ENCODE results near the gene KIAA1614. TPM values are rescaled to one million over a fixed set of nuclear protein-coding genes. Genes with fewer than 3 reads are reported as not detected.

KIAA1614 gene
- total RNA-seq, 3 donors from 2014 or later, result 0.10 to 0.16 (median 0.11) TPM

DNA sequence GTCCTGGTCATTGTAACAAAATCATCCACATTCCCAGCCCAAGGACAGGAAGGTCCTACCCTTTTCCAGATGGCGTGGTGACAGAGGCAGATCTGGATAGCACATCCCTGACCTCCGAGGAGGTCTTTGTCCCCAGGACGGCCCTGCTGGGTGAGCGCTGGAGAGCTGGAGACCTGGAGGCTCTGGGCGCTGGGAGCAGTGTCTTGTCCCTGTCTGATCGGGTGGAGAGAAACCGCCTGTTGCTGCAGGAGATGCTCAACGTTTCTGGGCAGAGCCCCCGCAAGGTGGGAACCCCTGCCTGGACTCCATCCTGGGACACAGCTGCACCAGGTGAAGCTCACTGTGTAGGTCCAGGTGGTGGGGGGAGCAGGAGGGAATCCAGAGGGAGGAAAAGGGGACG lies 4.1 kb downstream of the KIAA1614 start:
- peaks cover 6% of the 10 kb centered on the region for H3K4me1 Mint-ChIP-seq (ENCODE audit: low read depth)
- H3K36me3 Mint-ChIP-seq (ENCODE audit: insufficient read depth), result no peaks in the 10 kb centered on the region
- no peaks in the 10 kb centered on the region for H3K9me3 Mint-ChIP-seq
- H3K27me3 Mint-ChIP-seq (ENCODE audit: low read depth), result peaks cover 24% of the 10 kb centered on the region
- no peak for DNase-seq
- no peak overlapping the region for H3K4me3 Mint-ChIP-seq
- no peak for ATAC-seq

DNA sequence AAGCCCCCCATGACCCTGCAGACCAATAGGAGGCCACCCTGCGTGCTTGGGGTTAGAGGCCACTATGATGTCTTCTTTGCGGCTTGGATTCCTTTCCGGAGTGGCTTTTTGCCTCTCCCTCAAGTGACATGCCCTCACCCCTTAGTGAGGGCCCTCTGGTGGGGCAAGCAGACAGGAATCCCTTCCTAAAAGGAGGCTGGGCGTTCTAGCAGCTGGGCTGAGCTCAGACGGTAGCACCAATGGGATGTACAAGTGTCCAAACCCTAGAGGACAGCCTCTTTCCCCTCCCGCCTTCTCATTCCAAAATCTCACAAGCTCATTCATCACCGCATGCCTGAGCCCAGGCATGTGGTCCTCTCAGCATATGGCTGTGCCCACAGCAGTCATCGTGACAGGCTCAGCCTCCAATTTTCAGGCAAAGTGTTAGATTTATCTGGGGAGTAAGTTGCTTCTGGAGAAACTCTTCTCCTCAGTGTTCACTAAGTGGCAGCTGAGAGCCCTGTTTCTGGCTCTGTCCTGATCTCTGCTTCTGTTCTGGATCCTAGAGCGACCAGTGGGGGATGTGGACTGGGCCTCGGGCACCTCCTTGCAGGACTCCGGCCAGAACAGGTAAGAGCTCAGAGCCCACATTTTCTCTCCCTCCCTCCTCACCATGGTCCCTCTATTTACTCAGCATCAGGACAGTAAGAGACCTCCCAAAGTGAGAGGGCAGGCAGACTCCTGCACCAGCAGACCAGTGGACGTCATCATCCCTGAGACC lies 4.8 kb downstream of the KIAA1614 start:
- ATAC-seq, result no peak
- H3K4me1 Mint-ChIP-seq (ENCODE audit: low read depth), result peaks cover 6% of the 10 kb centered on the region

DNA sequence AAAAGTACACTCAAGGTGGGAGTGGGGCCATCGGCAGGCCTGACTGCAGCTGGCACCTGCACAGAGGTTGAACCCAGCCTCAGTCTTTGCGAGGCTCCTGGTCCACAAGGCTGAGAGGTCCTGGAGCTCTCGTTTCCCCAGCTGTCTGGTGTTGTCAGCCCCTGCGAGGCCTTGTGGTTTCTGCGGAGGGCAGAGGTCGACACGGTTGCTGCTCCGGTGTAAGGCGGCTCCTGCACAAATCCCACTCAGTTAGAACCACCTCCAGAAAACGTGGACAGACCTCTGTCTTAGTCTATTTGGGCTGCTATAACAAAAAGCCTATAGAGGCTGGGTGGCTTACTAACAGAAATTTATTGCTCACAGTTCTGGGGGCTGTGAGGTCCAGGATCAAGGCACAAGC lies 5.8 kb downstream of the KIAA1614 start:
- H3K4me1 Mint-ChIP-seq (ENCODE audit: low read depth), result peaks cover 4% of the 10 kb centered on the region
- H3K36me3 Mint-ChIP-seq (ENCODE audit: insufficient read depth), result no peaks in the 10 kb centered on the region
- H3K9me3 Mint-ChIP-seq, result no peaks in the 10 kb centered on the region
- no peak for ATAC-seq
- no peak overlapping the region for H3K4me3 Mint-ChIP-seq
- peaks cover 16% of the 10 kb centered on the region for H3K27me3 Mint-ChIP-seq (ENCODE audit: low read depth)
- no peak for DNase-seq

More for the DNA sequence above, 4.8 kb downstream of the KIAA1614 start:
- Mint-ChIP-seq H3K9me3 (no peaks in the 10 kb centered on the region), H3K4me3 (no peak overlapping the region), H3K36me3 (ENCODE audit: insufficient read depth) (no peaks in the 10 kb centered on the region), H3K27me3 (ENCODE audit: low read depth) (peaks cover 18% of the 10 kb centered on the region)
- DNase-seq, result no peak

DNA sequence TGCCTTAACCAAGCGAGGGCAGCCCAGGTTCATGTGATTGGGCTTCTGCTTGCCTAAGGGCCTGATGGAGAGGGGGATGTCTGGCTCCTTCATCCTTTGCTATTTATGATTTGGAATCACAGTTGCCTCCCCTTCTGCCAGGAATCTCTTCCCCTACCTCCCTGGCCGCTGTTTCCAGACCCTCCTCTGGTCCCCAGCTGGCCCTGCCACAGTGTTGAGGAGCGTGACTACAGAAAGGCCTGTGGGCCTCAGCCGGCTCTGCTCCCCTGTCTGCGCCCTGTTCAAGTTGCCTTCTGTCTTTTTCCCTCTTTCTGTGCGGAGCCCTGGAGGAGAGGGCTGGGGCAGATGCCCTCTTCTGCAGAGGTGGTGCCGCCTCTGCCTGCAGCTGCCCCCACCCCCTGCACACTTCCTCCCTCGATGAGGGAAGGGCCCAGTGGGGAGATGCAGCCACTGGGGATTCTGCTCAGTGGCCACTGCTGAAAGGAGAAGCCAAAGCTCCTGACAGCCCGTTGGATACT lies 6.5 kb downstream of the KIAA1614 start:
- H3K9me3 Mint-ChIP-seq, result no peaks in the 10 kb centered on the region
- H3K36me3 Mint-ChIP-seq (ENCODE audit: insufficient read depth), result no peaks in the 10 kb centered on the region
- peaks cover 9% of the 10 kb centered on the region for H3K27me3 Mint-ChIP-seq (ENCODE audit: low read depth)
- no peak for DNase-seq
- H3K4me1 Mint-ChIP-seq (ENCODE audit: low read depth), result no peaks in the 10 kb centered on the region
- ATAC-seq, result no peak
- H3K4me3 Mint-ChIP-seq, result no peak overlapping the region

DNA sequence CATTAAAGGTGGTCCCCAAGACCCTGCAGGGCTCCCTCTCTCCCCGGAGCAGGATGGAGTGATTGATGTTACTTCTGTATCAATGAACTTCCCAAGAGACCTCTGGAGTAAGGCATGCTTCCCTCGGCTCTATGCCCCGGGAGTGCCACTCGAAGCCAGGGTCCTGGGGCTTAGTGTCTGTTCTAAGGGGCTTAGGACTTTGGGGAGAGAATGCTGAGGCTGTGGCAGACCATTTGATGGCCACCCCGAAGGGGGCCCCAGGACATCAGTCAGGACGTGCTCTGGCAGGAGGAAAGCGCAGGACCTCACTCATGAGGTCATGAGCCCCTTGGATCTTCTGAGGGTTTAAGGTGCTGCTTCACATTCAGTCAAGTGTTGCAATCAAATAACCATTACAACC lies 7.5 kb downstream of the KIAA1614 start:
- H3K27me3 Mint-ChIP-seq (ENCODE audit: low read depth), result peaks cover 5% of the 10 kb centered on the region
- no peaks in the 10 kb centered on the region for H3K9me3 Mint-ChIP-seq
- H3K4me1 Mint-ChIP-seq (ENCODE audit: low read depth), result no peaks in the 10 kb centered on the region
- H3K36me3 Mint-ChIP-seq (ENCODE audit: insufficient read depth), result no peaks in the 10 kb centered on the region
- DNase-seq (no peak), ATAC-seq (no peak)
- H3K4me3 Mint-ChIP-seq, result no peak overlapping the region

DNA sequence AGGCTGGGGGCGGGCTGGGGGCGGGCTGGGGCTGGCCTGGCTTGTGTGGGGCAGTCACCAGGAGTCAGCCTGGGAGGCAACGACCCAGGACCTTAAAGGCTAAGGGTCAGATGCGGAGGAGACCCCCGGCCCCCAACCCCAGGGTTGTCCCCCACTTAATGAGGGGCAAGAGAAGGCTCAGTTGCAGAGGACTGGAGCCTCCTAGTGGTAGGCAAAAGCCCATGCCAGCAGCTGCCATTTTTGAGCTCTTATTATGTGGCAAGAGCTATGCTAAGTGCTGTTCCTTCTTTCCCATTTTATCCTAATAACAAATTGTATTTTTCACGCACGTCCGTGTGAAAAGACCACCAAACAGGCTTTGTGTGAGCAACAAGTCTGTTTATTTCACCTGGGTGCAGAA lies 8.0 kb downstream of the KIAA1614 start:
- DNase-seq (no peak), ATAC-seq (no peak)
- no peaks in the 10 kb centered on the region for H3K9me3 Mint-ChIP-seq
- no peaks in the 10 kb centered on the region for H3K4me1 Mint-ChIP-seq (ENCODE audit: low read depth)
- no peak overlapping the region for H3K4me3 Mint-ChIP-seq
- H3K36me3 Mint-ChIP-seq (ENCODE audit: insufficient read depth), result no peaks in the 10 kb centered on the region
- no peaks in the 10 kb centered on the region for H3K27me3 Mint-ChIP-seq (ENCODE audit: low read depth)

DNA sequence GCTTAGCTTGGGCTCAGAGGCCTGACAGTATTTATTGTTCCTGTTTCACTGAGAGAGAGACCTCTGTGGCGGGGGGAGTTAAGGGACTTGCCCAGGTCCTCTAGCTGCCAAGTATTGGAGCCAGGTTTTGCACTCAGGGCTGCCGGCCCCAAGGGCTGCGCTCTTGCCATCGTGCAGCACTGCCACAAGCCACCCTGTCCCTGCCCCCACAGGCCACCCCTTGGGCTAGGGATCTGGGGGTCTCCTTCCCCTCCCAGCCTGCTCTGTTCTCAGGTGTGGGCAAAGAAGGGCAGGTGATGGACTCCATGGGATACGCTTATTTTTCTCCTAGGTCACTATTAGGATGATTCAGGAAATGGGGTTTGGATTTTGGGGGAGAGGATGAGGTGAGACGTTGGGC lies 8.7 kb downstream of the KIAA1614 start:
- Mint-ChIP-seq H3K9me3 (no peaks in the 10 kb centered on the region), H3K4me3 (no peak overlapping the region), H3K4me1 (ENCODE audit: low read depth) (no peaks in the 10 kb centered on the region), H3K36me3 (ENCODE audit: insufficient read depth) (no peaks in the 10 kb centered on the region), H3K27me3 (ENCODE audit: low read depth) (no peaks in the 10 kb centered on the region)
- ATAC-seq, result no peak
- DNase-seq, result no peak

DNA sequence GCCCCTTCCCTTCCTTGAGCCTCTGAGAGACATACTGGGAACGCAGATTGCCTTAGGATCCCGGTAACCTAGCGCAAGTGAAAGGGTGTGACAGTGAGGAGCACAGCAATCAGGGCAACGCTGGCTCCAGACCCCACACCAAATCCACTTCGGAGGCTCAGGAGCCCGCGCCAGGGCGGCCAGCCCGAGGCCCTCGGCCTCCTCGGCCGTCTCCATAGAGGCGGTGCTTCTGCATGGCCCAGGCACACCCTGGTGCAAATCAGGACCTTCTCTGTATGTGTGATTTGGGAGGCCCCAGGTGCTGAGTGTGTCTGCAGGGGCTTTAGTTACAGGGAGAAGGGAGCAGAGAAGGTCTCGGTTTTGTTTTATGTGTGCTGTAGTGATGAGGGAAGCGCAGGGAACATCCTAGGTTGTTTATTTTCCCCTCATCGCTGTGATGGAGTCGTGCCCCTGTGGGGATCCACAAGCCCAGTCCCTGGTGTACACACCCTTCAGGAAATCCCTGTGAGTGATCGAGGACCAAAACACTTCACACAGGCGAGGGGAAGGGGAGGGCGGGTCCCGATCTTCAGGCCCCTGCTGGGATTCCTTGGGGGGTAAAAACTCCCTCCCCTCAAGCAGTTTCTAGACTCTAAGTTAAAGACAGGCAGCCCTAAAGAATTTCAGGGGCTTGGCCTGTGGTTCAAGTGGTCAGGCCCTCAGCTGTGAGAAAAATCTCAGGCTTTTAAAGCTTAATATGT lies 9.4 kb downstream of the KIAA1614 start:
- Mint-ChIP-seq H3K27me3 (ENCODE audit: low read depth) (no peaks in the 10 kb centered on the region), H3K9me3 (no peaks in the 10 kb centered on the region), H3K36me3 (ENCODE audit: insufficient read depth) (no peaks in the 10 kb centered on the region), H3K4me3 (no peak overlapping the region), H3K4me1 (ENCODE audit: low read depth) (no peaks in the 10 kb centered on the region)
- no peak for ATAC-seq
- DNase-seq, result no peak

DNA sequence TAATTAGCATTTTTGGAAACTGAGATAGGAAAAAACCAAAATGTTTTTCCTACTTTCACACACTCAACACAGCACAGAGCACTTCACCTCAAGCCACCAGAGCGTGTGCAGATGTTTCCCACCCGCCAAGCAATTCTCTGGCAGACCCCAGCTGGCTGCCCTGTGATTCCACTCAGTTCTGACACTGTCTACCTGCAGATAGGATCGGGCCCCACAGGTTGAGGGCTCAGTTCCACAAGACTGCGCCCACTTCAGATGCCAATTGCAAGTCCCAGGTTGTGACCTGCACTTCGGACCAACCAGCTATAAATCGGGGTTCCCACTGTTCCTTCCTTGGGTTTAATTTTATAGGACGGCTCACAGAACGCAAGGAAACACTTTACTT lies 9.9 kb downstream of the KIAA1614 start:
- no peak overlapping the region for H3K4me3 Mint-ChIP-seq
- no peak for DNase-seq
- no peaks in the 10 kb centered on the region for H3K36me3 Mint-ChIP-seq (ENCODE audit: insufficient read depth)
- no peaks in the 10 kb centered on the region for H3K4me1 Mint-ChIP-seq (ENCODE audit: low read depth)
- H3K9me3 Mint-ChIP-seq, result no peaks in the 10 kb centered on the region
- H3K27me3 Mint-ChIP-seq (ENCODE audit: low read depth), result no peaks in the 10 kb centered on the region
- ATAC-seq, result no peak

DNA sequence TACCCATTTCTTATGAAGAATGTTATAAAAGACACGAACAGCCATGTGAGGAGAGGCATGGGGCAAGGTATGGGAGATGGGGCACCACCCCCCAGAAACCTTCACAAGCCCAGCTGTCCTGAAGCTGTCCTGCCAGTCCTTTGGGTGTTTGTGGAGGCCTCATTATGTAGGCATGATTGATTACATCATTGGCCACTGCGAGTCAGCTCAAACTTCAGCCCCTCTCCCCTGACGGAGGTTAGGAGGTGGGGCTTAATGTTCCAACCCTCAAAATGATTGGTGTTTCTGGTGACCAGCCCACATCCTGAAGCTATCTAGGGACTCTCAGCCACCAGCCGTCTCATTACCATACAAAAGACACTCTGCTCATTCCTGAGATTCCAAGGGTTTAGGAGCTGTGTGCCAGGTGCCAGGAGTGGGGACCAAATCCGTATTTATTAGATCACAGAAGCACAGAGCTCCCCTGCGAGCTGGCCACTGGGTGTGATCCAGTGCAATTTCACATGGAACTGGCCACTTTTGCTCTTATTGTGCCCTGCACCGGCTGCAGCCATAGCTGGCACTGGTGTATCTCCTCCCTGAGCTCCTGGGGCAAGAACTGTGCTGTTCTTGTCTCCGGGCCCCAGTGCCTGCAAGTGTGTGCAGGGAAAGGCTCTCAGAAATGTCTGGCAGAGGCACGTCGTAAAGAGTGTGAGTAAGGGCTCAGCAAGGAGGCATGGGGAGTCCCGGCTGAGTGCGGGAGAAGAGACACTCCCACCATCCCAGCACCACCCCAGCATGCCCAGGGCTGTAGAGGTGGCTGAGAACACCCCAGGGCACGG lies 10.5 kb downstream of the KIAA1614 start:
- no peaks in the 10 kb centered on the region for H3K36me3 Mint-ChIP-seq (ENCODE audit: insufficient read depth)
- no peak overlapping the region for H3K4me3 Mint-ChIP-seq
- DNase-seq, result no peak
- H3K9me3 Mint-ChIP-seq, result no peaks in the 10 kb centered on the region
- H3K4me1 Mint-ChIP-seq (ENCODE audit: low read depth), result no peaks in the 10 kb centered on the region
- no peaks in the 10 kb centered on the region for H3K27me3 Mint-ChIP-seq (ENCODE audit: low read depth)
- ATAC-seq, result no peak

DNA sequence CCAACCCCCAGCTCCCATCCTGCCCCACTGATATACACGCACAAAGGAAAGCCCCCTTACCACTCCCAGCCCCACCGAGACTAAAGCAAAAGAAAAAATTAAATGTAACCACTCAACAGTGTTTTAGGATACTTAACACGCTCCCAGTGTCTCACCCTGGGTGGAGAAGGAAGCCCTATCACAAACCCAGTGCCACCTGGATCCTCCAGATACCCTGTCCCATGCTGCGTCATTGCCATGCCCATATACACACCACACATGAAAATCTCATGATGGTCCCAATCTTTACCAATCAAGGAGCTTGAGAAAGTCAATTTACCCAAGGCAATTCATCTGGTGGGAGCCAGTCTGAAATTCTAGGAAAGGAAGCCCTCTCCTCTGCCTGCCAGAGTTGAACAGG lies 11.2 kb downstream of the KIAA1614 start:
- Mint-ChIP-seq H3K4me3 (no peak overlapping the region), H3K9me3 (no peaks in the 10 kb centered on the region), H3K27me3 (ENCODE audit: low read depth) (no peaks in the 10 kb centered on the region), H3K4me1 (ENCODE audit: low read depth) (no peaks in the 10 kb centered on the region), H3K36me3 (ENCODE audit: insufficient read depth) (no peaks in the 10 kb centered on the region)
- ATAC-seq, result no peak
- DNase-seq, result no peak

DNA sequence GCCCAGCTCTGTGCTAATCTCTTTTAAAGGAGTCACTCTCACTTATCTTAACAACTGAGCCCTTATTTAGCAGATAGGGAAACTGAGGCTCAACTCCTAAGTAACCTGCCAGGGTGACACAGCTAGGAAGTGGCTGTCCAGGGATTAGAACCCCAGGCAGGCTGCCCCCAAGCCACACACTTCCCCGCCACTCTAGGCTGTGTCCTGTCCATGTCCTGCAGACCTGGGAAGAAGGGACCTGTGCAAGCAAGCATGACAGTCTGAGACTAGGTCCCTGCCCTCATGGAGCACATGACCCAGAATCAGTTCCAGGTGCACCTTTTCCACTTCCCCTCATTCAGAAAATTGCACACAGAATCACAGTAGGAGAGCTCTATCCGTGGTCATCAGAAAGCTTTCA lies 12.2 kb downstream of the KIAA1614 start:
- Mint-ChIP-seq H3K4me1 (ENCODE audit: low read depth) (no peaks in the 10 kb centered on the region), H3K4me3 (no peak overlapping the region), H3K9me3 (no peaks in the 10 kb centered on the region), H3K27me3 (ENCODE audit: low read depth) (no peaks in the 10 kb centered on the region), H3K36me3 (ENCODE audit: insufficient read depth) (no peaks in the 10 kb centered on the region)
- DNase-seq (no peak), ATAC-seq (no peak)

DNA sequence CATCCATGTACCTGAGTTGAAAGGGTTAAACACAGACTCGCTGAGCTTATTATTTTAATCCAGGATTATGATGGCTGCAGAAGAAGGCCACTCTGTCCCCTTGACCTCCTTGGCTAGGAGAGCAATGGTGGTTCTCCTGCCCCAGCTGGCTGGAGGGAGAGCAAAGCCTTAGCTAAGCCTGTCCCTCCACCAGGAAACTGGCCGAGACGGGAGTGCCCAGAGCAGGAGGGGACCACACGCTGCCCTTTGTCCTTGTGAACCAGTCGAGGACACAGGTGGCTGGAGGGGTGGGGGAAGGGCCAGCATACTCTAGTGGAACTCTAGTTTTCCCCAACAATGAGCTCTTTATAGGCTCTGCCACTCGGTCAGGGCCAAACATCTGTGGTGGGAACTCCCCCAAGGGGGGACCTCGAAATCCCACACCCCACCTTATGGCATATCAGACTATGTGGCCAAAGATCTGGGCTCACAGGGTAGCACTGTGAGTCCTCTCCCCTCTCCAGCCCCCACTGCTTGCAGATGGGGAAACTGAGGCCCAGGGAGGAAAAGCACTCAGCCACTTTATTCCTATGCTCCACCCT lies 12.9 kb downstream of the KIAA1614 start:
- ATAC-seq, result no peak
- H3K9me3 Mint-ChIP-seq, result no peaks in the 10 kb centered on the region
- H3K4me1 Mint-ChIP-seq (ENCODE audit: low read depth), result no peaks in the 10 kb centered on the region
- H3K36me3 Mint-ChIP-seq (ENCODE audit: insufficient read depth), result no peaks in the 10 kb centered on the region
- no peak for DNase-seq
- H3K4me3 Mint-ChIP-seq, result no peak overlapping the region
- H3K27me3 Mint-ChIP-seq (ENCODE audit: low read depth), result no peaks in the 10 kb centered on the region
